ENCODE results near the gene BLOC1S5.

GRCh38 chr6:8029243-8029870, 34.8 kb downstream of the BLOC1S5 start:
- TF ChIP-seq CTCF (conservative IDR thresholded peaks at IDR 0.05) = no peak
- no peak for TF ChIP-seq EZH2 (IDR thresholded peaks at IDR 0.05; ENCODE audit: low read depth)

Data from PC-9 (cell line).